NCI-H1417 treated with DMSO at 0.1 percent for 48 hours (cell line): ENCODE measurements around the gene COLEC12.

Experiments
- DNase-seq: peaks from one replicate; lab custom pipeline; 2025; lab: John Stamatoyannopoulos, UW

COLEC12 gene

GRCh38 chr18:475202-476031 lies 25.1 kb downstream of the COLEC12 start:
- DNase-seq, result no peak

GRCh38 chr18:474416-474815 lies 26.1 kb downstream of the COLEC12 start:
- DNase-seq, result no peak

GRCh38 chr18:473802-474201 lies 26.7 kb downstream of the COLEC12 start:
- no peak for DNase-seq

- no peak for DNase-seq
Observed at GRCh38 chr18:471716-472115, 28.8 kb downstream of the COLEC12 start.

GRCh38 chr18:470661-471501 lies 29.6 kb downstream of the COLEC12 start:
- no peak for DNase-seq

GRCh38 chr18:468955-469790 lies 31.3 kb downstream of the COLEC12 start:
- no peak for DNase-seq

- DNase-seq, result no peak
Observed at GRCh38 chr18:463827-464541, 36.5 kb downstream of the COLEC12 start.

GRCh38 chr18:463403-463802 lies 37.1 kb downstream of the COLEC12 start:
- DNase-seq, result no peak

GRCh38 chr18:461762-462161 lies 38.7 kb downstream of the COLEC12 start:
- DNase-seq, result no peak

- no peak for DNase-seq
Observed at GRCh38 chr18:460791-461190, 39.7 kb downstream of the COLEC12 start.

GRCh38 chr18:459814-460593 lies 40.5 kb downstream of the COLEC12 start:
- no peak for DNase-seq

GRCh38 chr18:457521-458412 lies 42.7 kb downstream of the COLEC12 start:
- no peak for DNase-seq

GRCh38 chr18:457140-457519 lies 43.4 kb downstream of the COLEC12 start:
- no peak for DNase-seq

GRCh38 chr18:456361-457139 lies 44.0 kb downstream of the COLEC12 start:
- no peak for DNase-seq

GRCh38 chr18:453400-453799 lies 47.1 kb downstream of the COLEC12 start:
- DNase-seq, result no peak

GRCh38 chr18:452816-453215 lies 47.7 kb downstream of the COLEC12 start:
- DNase-seq, result no peak

- no peak for DNase-seq
Observed at GRCh38 chr18:449374-449773, 51.1 kb downstream of the COLEC12 start.

- DNase-seq, result no peak
Observed at GRCh38 chr18:448116-448790, 52.2 kb downstream of the COLEC12 start.
